NCI-H128 (cell line): ENCODE measurements around the gene COX4I1.
"Not testable (repeated sequence)": the region's sequence is repeated elsewhere in the genome, so short reads cannot be mapped to it uniquely, and the experiment has no call there.

ENCODE experiments used
- DNase-seq: peaks from one replicate; lab custom pipeline; 2025; ENCODE audit not compliant: unreplicated experiment; lab: John Stamatoyannopoulos, UW

COX4I1 gene

DNA sequence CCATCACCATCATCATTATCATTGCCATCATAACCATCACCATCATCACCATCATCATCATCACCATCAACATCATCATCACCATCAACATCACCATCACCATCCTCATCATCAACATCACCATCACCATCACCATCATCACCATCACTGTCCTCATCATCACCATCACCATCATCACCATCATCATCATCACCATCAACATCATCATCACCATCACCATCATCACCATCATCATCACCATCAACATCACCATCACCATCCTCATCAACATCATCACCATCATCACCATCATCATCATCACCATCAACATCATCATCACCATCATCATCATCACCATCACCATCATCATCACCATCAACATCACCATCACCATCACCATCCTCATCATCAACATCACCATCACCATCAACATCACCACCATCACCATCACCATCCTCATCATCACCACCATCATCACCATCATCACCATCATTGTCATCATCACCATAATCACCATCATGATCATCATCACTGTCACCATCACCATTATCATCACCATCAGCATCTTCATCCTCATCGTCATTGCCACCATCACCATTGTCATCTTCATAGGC, 23.9 kb downstream of the COX4I1 start:
- no peak for DNase-seq

GRCh38 chr16:85824161-85825135, 25.0 kb downstream of the COX4I1 start:
- DNase-seq = no peak

DNA sequence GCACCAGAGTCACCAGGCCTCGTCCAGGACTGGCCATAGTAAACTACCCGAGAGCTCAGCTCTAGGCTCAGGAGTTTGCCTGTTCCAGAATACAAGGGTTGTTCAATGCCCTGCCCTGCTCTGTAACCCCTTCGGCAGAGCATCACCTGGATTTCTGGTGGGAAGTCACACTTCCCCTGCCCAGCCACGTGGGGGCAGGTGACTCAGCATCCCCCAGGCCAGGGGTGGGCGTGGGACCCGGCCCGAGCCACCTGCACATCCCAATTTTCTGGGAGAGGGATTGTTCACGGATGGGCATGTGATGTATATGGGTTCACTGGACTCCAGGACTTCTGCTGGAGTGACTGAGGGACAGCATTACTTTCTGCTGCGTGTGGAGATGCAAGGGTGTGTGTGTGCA, 25.8 kb downstream of the COX4I1 start:
- no peak for DNase-seq

DNA sequence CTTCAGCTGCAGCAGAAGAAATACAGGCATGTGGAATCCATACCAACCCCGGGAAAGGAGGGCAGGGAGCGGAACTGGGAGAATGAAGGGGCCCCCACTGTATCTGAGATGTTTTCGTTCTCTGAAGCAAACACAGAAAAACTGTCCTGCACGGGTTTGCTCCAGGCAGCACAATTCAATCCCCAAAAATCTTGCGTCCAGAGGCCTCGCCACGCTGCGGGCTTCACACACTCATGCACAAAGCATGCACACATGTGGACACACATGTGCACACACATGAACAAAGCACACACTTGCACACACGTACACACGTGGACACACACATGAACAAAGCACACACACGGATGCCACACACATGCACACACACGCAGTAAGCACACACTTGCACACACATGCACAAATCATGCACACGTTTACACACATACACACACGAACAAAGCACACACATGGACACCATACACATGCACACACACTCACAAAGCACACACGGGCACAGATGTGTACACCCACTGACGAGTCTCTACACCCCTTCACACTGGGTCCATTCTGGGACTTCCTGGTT, 27.3 kb downstream of the COX4I1 start:
- no peak for DNase-seq

DNA sequence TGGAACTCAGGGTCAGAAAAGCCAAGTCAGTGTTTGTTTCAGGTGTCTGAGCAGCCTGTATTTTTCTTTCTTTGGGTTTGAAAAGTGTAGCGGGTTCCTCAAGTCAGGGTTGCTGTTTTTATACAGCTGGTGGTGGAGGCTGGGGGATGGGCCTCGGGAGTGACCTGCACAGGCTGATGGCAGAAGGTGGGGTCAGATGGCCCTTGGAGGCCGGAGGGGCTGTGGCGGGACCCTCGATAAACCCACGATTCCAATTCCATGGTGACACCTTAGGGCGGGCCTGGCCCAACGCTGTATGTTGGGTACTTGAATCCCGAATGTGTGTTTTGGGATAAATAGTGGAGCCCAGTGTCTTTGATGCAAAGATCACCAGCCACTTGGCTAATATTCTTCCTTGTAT, 28.7 kb downstream of the COX4I1 start:
- DNase-seq = no peak

DNA sequence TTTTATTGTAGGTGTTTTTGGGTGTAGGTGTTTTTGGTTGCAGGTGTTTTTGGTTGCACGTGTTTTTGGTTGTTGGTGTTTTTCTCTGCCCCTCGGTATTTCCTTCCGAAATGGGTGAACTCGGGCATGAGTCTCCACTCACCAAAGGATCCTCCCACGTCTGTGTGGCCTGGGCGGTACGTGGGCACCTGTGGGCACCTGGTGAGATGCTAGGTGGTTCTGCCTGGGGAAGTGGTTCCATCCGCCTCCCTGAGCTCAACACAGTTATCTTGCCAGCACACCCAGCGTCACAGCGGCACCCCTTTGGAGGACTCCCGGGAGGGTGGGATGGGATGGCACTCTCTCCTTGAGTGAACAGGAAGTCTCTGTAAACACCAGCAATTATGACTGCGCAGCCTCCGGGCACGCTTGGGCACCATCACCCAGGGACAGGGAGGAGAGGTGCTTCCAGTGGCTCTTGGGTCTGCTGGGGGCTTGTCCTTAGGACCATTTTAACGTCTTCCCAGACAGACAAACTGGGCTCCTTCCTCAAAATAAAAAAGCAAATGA, 29.8 kb downstream of the COX4I1 start:
- DNase-seq = no peak

GRCh38 chr16:85829751-85830445, 30.4 kb downstream of the COX4I1 start:
- no peak for DNase-seq

DNA sequence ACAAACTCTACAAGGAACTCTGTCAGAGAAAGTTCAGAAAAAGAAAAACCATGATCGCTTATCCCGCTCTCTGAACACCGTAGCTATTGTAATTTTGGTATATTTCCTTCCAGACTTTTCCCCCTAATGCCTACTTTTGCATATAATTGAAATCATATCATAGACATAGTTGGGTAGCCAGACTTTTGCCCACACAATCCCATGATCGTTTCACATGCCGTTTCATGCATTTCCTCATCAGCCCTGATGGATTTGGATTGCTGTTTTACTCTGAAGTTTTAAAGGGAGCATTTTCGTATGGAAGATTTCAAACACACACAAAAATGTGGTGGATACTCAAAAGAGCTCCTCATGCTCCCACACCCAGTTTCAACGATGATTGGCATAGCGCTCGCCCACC, 31.3 kb downstream of the COX4I1 start:
- DNase-seq = no peak

GRCh38 chr16:85832570-85833218, 33.2 kb downstream of the COX4I1 start:
- no peak for DNase-seq

DNA sequence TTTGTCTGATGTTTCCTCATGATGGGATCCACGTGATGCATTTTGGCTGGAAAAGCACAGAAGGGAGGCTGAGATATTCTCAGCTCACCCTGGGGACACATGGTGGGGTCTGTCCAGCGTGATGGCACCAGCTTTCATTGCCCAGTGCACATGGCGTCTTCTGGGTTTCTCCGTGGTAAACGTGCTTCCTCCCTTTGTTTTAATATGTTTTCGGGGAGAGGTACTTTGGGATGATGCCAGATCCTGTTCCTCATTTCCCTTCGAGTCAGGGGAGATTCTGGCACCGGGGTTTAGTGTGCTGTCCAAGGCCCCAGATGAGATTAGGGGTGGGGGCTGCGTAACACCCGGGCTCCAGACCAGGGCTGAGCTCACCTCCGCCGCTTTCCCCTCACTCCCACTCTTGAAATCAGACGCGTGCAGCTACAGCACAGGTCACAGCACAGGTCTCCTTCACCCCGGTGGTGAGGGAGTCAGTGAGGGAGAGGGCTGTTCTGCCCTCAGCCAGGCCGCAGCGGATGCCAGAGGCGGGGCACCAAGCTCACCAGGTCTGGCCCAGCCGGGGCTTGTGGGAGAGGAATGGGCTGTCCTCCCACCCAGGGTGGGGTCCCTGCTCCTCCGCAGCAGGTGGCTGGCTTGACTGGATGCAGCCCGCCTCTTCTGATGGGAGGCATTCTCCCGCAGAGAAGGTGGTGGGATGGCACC, 33.9 kb downstream of the COX4I1 start:
- DNase-seq = no peak

GRCh38 chr16:85834741-85835140, 35.2 kb downstream of the COX4I1 start:
- no peak for DNase-seq

- no peak for DNase-seq
Observed at GRCh38 chr16:85835227-85835751, 35.8 kb downstream of the COX4I1 start.

DNA sequence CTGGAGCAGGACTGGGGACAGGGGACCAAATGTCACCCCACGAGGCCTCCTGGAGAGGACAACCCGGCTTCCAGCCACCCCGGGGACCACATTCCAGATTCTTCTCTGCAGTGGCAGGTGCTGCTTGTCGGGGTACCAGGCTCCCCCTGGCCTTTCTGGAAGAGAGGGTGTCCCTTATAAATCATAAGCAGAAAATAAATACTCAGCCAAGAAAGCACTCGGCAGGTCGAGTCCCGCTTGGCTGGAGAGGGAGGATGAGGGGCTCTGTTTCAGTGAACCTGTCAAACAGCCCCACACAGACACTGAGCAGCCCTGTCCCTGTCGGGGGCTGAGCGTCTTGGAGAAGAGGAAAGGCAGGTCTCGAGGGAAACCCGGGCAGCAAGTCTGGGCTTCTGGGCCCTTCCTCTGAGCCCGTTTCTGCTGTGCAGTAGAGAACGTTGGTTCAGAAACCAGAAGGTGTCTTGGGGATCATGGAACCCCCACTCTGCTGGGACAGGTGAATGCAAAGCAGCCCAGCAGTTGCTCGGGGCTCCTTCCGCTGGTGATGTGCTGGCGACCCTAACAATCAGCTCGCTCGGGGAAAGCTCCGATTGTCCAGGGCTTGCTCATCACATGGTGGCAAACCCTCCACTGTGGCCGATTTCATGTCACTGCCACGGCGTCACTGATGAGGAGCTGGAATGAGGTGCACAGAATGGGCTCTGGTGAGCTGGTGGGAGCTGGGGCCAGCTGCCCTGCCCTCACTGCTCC, 36.6 kb downstream of the COX4I1 start:
- DNase-seq = no peak

DNA sequence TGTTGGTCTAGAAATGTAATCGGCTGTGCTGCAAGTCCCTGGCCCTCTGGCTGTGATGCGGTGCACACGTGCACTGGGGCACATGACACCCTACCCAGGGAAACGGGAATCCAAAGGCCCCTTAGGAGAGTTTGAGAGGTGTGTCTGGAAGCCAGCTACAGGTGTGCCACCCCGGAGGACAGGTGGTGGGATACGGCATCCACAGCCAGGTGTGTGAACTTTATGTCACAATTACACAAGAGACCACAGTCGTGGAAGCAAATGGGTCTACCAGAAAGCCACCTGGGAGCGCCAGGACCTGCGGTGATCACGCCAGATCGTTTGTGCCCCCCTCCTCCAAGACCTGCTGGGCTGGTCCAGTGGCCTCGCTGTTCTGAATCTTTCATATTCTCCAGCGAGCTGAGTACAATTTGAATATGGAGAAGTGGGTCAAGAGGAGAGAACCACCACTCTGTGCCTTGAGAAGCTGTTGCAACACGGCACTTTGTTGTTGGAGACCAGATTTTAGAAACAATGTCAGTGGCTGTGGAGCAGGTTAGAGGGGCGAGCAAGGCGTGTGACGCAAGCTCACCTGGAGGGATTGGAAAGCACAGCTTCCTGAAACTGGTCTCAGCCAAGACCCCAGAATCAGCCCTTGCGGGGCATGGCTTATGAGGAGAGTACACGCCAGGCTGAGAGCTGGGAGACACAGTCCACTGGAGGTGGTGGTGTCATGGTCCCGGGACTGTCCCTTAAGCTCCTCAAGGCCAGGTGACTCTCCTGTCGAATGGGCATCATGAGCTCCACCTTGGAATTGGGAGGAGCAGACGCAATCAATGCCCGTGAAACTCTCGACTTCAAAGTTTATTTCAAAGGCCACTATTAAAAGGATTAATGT, 37.4 kb downstream of the COX4I1 start:
- no peak for DNase-seq

DNA sequence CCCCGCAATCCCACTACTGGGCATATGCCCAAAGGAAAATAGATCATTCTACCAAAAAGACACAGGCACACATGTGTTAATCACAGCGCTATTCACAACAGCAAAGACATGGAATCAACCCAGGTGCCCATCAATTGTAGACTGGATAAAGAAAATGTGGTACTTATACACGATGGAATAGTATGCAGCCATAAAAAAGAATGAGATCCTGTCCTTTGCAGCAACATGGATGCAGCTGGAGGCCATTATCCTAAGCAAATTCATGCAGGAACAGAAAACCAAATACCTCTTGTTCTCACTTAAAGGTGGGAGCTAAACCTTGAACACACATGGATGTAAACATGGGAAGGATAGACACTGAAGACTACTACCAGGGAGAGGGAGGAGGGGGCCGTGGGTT, 38.2 kb downstream of the COX4I1 start:
- DNase-seq = not testable (repeated sequence)

- DNase-seq = no peak
Observed at GRCh38 chr16:85838381-85838780, 38.9 kb downstream of the COX4I1 start.

DNA sequence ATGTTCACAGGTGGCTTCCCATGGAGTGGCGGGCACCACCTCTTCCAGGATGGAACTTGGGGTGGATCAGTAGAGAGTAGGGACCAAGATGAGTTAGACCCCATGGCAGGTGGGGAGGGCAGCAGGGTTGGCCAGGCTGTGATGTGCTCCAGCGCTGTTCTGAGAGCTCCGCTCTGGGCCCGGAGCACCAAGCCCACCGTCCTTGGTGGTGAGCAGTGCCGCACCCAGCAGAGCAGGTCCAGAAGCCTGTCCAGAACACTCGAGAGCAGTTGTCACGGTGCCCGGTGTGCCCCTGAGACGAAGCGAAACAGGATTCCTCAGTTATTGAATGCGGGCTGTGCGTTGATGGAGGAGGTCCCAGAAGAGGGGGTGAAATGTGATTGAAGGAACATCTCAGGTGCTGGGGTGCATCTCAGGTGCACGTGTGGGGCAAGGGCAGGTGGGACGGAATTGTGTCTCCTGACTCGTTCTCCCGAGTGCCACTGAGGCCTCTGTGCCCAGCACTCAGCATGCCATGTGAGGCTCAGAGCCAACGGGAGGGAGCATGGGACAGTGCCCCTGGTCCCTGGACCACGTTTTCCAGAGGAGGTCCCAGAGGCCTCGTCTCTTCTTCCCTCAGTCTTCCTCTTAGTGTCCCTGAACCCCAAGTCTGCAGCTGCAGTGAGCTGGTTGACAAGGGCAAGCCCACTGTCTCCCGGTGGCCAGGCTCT, 39.5 kb downstream of the COX4I1 start:
- DNase-seq = no peak
